Esophagus mucosa (tissue), 1 donor: ENCODE measurements around the gene COPS2. TPM values are rescaled to one million over a fixed set of nuclear protein-coding genes. Genes with fewer than 3 reads are reported as not detected.
"Not testable (repeated sequence)": the region's sequence is repeated elsewhere in the genome, so short reads cannot be mapped to it uniquely, and the experiment has no call there.

Experiments used
- ATAC-seq: fragments of 200-7000 bp; cut with Tn5 transposase; one replicate; pipeline ENCODE4 v1.9.1; 2020
- total RNA-seq: library from RNA; stranded (reverse); gene quantifications from one replicate; pipeline ENCODE4 v1.2.4, GENCODE V29; 2023
- donor health status: DM: yes; HTN: yes; CAD: no.

The COPS2 gene
- 53.2 TPM for total RNA-seq

- ATAC-seq, result peak; percentile 99
Measured at GRCh38 chr15:49155110-49155833, at the start of gene COPS2. TSS of gene COPS2 (minus strand) at chr15:49155599. CDS start at chr15:49155578, 21 bp downstream.

- no peak for ATAC-seq
Measured at GRCh38 chr15:49200347-49200746, 44.9 kb upstream of the COPS2 start.

GRCh38 chr15:49199666-49200065 is 44.3 kb upstream of the COPS2 start:
- no peak for ATAC-seq

- ATAC-seq, result no peak
Measured at GRCh38 chr15:49196856-49197255, 41.5 kb upstream of the COPS2 start.

- ATAC-seq, result no peak
Measured at GRCh38 chr15:49191892-49192291, 36.5 kb upstream of the COPS2 start.

GRCh38 chr15:49190586-49190985 is 35.2 kb upstream of the COPS2 start:
- ATAC-seq, result no peak

- ATAC-seq, result no peak
Measured at GRCh38 chr15:49189631-49190030, 34.2 kb upstream of the COPS2 start.

- ATAC-seq, result no peak
Measured at GRCh38 chr15:49188933-49189332, 33.5 kb upstream of the COPS2 start.

- no peak for ATAC-seq
Measured at GRCh38 chr15:49187549-49188245, 32.3 kb upstream of the COPS2 start.

GRCh38 chr15:49185473-49185872 is 30.1 kb upstream of the COPS2 start:
- ATAC-seq, result no peak

- not testable (repeated sequence) for ATAC-seq
Measured at GRCh38 chr15:49183741-49184140, 28.3 kb upstream of the COPS2 start.

GRCh38 chr15:49182128-49182527 is 26.7 kb upstream of the COPS2 start:
- ATAC-seq, result no peak

- ATAC-seq, result no peak
Measured at GRCh38 chr15:49179433-49180190, 24.2 kb upstream of the COPS2 start.

GRCh38 chr15:49178497-49178896 is 23.1 kb upstream of the COPS2 start:
- no peak for ATAC-seq

GRCh38 chr15:49175582-49176397 is 20.4 kb upstream of the COPS2 start:
- ATAC-seq, result not testable (repeated sequence)

- no peak for ATAC-seq
Measured at GRCh38 chr15:49174902-49175301, 19.5 kb upstream of the COPS2 start.

GRCh38 chr15:49171790-49172189 is 16.4 kb upstream of the COPS2 start:
- no peak for ATAC-seq

- peak; percentile 99 for ATAC-seq
Measured at GRCh38 chr15:49169880-49170597, 14.6 kb upstream of the COPS2 start, which contains the start of gene GALK2. TSS of gene GALK2 (plus strand) at chr15:49170247. CDS start at chr15:49170323, 76 bp downstream.

- ATAC-seq, result no peak
Measured at GRCh38 chr15:49168016-49168415, 12.6 kb upstream of the COPS2 start.

GRCh38 chr15:49164865-49165264 is 9.5 kb upstream of the COPS2 start:
- ATAC-seq, result no peak

GRCh38 chr15:49163678-49164077 is 8.3 kb upstream of the COPS2 start:
- peak; percentile 57 for ATAC-seq
